Body of pancreas (tissue), 4 donors: ENCODE results near the gene SSC4D. TPM values are rescaled to one million over a fixed set of nuclear protein-coding genes. Genes with fewer than 3 reads are reported as not detected.
A peak's percentile ranks its signal among the peaks of the same experiment; 100 is the strongest.
"Not testable (repeated sequence)": the region's sequence is repeated elsewhere in the genome, so short reads cannot be mapped to it uniquely, and the experiment has no call there.

Source experiments
- ATAC-seq: fragments of 150-250 bp; one replicate; pipeline ENCODE4 v1.9.1; 2016
- DNase-seq, 4 donors: peaks; one replicate each; pipeline ENCODE4 v3.0.0-alpha.2; 2019
- H3K27ac ChIP-seq, 4 donors: fragments of 200-600 bp; sonication (generic); 1 replicate in 3 of 4; 2 replicates in 1 of 4; pipeline versions ENCODE4 v1.5.1 to v1.6.1; 2016 to 2019; ENCODE audit warnings: mild to moderate bottlenecking in 1 of 4, mixed read lengths in 1 of 4, moderate library complexity in 1 of 4
- H3K27me3 ChIP-seq, 2 donors: fragments of 200-600 bp; sonication (generic); one replicate each; pipeline ENCODE4 v1.6.0; 2016; ENCODE audit warnings: mild to moderate bottlenecking in 1 of 2
- H3K36me3 ChIP-seq, 2 donors: fragments of 200-600 bp; sonication (generic); replicated peaks in 1 of 2; 2 replicates each; pipeline ENCODE4 v1.5.1; 2016; ENCODE audit warnings: low read depth in 2 of 2; ENCODE audit not compliant: insufficient read depth in 1 of 2
- H3K4me1 ChIP-seq: fragments of 200-600 bp; sonication (generic); one replicate; pipeline ENCODE4 v1.6.0; 2016
- H3K4me3 ChIP-seq, 2 donors: fragments of 200-600 bp; sonication (generic); 1 replicate in 1 of 2; 2 replicates in 1 of 2; pipeline ENCODE4 v1.5.1; 2016 to 2019
- H3K9me3 ChIP-seq, 3 donors: fragments of 200-600 bp; sonication (generic); 1 replicate in 2 of 3; 2 replicates in 1 of 3; pipeline ENCODE4 v1.5.1; 2016
- CTCF ChIP-seq, 7 experiments: fragments of 450-650 bp in 4 of 7; fragments of 200-600 bp in 3 of 7; sonication (generic) in 3 of 7; IDR thresholded peaks; one replicate each; pipeline ENCODE4 v1.5.1; 2016 to 2019; ENCODE audit warnings: antibody characterized with exemption in 7 of 7
- POLR2A ChIP-seq, 3 donors: fragments of 450-650 bp; IDR thresholded peaks; one replicate each; pipeline ENCODE4 v1.6.1; 2016; ENCODE audit warnings: antibody characterized with exemption in 3 of 3, mild to moderate bottlenecking in 2 of 3
- WGBS, 2 donors: methylation state at CpG; one replicate each; pipeline ENCODE4 v1.1.5; 2017; 5-methylcytosine and 5-hydroxymethylcytosine counted together
- intact Hi-C: fragments of 100-400 bp; cut with DNase I; formaldehyde crosslinking; loops from one replicate; pipeline ENCODE4 v1.15.1; 2023
- total RNA-seq, 2 donors: library from RNA; depleted of rRNA; stranded (reverse); fragments of >200 nt; gene quantifications; one replicate each; pipeline ENCODE4 v1.1.0, GENCODE V29; 2016

SSC4D gene
- total RNA-seq = 1 to 10 TPM; 3.6 to 7.6 TPM

GRCh38 chr7:76409537-76409936 is at the start of gene SSC4D:
SSC4D (minus strand) TSS chr7:76409697; CDS start chr7:76404439, 5,258 bp downstream.
- Histone ChIP-seq H3K27me3 (no peaks in the 10 kb centered on the region), H3K27ac (peak within 1 kb of the TSS in 3 of 4 donors; percentile 6 to 30 (median 10)), H3K4me1 (no peaks in the 10 kb centered on the region), H3K4me3 (no peak within 1 kb of the TSS), H3K9me3 (no peaks in the 10 kb centered on the region), H3K36me3 (no peaks in the 10 kb centered on the region)
- TF ChIP-seq POLR2A (IDR thresholded peaks at IDR 0.05) = no peak
- no peak for TF ChIP-seq CTCF (IDR thresholded peaks at IDR 0.05)
- peak; percentile 32 to 56 (median 52) for DNase-seq
- 39 to 65% methylated on average over 5 to 6 of the region's 6 CpGs for WGBS, 2 donors
- ATAC-seq = peak; percentile 82
- intact Hi-C loops = no loop called here

- ATAC-seq = not testable (repeated sequence)
Measured at GRCh38 chr7:76458504-76458903, 49.0 kb upstream of the SSC4D start.

GRCh38 chr7:76457017-76457416 is 47.5 kb upstream of the SSC4D start:
- H3K9me3 ChIP-seq, H3K4me1 ChIP-seq, ATAC-seq, H3K4me3 ChIP-seq, intact Hi-C loops, H3K36me3 ChIP-seq, DNase-seq, H3K27ac ChIP-seq, H3K27me3 ChIP-seq: not testable (repeated sequence)
- WGBS, 2 donors = no CpG with 5 or more reads among the region's 4 CpGs

More at GRCh38 chr7:76458504-76458903, 49.0 kb upstream of the SSC4D start:
- H3K27me3 ChIP-seq, H3K4me3 ChIP-seq, H3K36me3 ChIP-seq, DNase-seq, H3K9me3 ChIP-seq, H3K27ac ChIP-seq, intact Hi-C loops, H3K4me1 ChIP-seq: not testable (repeated sequence)
- 27 to 42% methylated on average over 2 of the region's 4 CpGs for WGBS, 2 donors

DNA sequence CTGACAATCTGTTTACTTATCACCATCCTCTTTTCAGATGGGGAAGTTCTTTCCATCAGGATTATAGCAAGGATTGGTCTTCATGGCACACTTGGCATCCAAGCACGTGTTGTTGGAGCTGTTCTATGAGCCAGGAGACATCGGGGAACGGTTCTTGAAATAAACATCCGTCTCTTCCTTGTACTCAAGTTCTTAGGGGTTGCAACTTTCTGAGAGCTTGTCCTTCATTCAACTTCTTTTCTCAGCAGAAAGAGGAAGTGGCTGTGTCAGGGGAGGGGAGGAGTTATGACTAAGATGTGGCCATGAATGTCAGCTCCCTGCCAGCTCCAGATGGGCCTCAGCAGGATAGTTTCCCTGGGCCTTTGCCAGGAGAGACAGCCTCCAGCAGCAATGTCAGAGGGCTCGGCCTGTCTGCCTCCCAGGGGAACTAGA is 36.1 kb upstream of the SSC4D start:
- 20 to 22% methylated on average over 4 of the region's 5 CpGs for WGBS, 2 donors
- peak overlapping the region in 3 of 4 donors; percentile 46 to 74 (median 53) for H3K27ac ChIP-seq
- H3K36me3 ChIP-seq, H3K4me3 ChIP-seq, H3K4me1 ChIP-seq, intact Hi-C loops, H3K27me3 ChIP-seq, H3K9me3 ChIP-seq: not testable (repeated sequence)
- DNase-seq = peak in 2 of 4 donors; percentile 66 to 87
- ATAC-seq = peak; percentile 78

DNA sequence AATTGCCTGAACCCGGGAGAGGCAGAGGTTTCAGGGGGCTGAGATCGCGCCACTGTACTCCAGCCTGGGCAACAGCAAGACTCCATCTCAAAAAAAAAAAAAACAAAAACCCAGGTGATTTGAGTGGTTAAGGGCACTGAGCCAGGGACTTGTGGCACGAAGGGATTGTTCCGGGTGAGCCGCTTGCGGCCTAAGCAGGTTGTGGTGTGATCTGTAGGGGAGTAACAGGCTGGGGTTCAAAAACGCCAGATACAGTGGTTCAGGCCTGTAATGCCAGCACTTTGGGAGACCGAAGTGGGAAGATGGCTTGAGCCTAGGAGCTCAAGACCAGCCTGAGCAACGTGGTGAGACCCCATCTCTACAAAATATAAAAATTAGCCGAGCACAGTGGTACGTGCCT is 34.3 kb upstream of the SSC4D start:
- H3K27ac ChIP-seq, H3K4me1 ChIP-seq, intact Hi-C loops, DNase-seq, H3K36me3 ChIP-seq, ATAC-seq, H3K4me3 ChIP-seq, H3K27me3 ChIP-seq, H3K9me3 ChIP-seq: not testable (repeated sequence)
- WGBS, 2 donors = 42 to 86% methylated on average over 4 to 12 of the region's 12 CpGs

DNA sequence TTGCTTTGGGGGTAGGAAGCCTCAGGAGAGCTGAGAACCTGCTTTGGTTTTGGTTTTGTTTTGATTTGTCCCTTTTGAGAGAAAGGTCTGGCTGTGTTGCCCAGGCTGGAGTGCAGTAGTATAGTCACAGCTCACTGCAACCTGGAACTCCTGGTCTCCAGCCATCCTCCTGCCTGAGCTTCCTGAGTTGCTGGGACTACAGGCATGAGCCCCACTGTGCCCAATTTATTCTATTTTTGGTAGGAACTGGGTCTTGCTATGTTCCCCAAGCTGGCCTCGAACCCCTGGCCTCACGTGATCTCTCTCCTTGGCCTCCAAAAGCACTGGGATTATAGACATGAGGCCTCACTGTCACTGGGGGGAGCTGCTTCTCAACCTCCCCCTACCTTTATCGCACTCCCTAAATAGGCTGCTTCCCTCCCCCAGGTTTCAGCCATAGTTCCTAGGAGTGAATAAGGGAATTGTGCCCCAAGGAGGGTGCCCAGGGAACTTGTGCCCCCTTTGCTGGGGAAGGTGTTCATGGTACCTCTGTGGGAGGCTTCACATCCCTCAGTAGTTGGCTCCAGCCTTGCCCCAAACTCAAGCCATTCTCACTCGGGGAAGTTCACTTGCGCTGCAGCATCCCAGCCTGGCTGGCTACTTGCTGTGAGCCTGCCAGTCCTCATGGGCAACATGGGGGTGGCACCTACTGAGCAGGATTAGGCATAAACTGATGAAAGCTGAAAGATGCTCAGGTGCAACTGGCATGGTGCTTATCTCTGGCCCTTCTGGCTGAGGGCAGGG is 33.4 kb upstream of the SSC4D start:
- H3K4me1 ChIP-seq, intact Hi-C loops, H3K4me3 ChIP-seq, DNase-seq, H3K27ac ChIP-seq, ATAC-seq, H3K36me3 ChIP-seq, H3K27me3 ChIP-seq, H3K9me3 ChIP-seq: not testable (repeated sequence)
- 85 to 91% methylated on average over 3 of the region's 5 CpGs for WGBS, 2 donors

- H3K4me3 ChIP-seq, H3K9me3 ChIP-seq, H3K27ac ChIP-seq, intact Hi-C loops, H3K36me3 ChIP-seq, DNase-seq, H3K4me1 ChIP-seq, H3K27me3 ChIP-seq, ATAC-seq: not testable (repeated sequence)
- 80 to 100% methylated on average over 1 to 2 of the region's 10 CpGs for WGBS, 2 donors
Measured at GRCh38 chr7:76441792-76442191, 32.3 kb upstream of the SSC4D start.

GRCh38 chr7:76440404-76440803 is 30.9 kb upstream of the SSC4D start:
- WGBS, 2 donors = 79% methylated on average over 4 of the region's 4 CpGs; no CpG with 5 or more reads in 1 of the 2 donors
- intact Hi-C loops, H3K36me3 ChIP-seq, DNase-seq, H3K27me3 ChIP-seq, H3K27ac ChIP-seq, H3K4me3 ChIP-seq, ATAC-seq, H3K4me1 ChIP-seq, H3K9me3 ChIP-seq: not testable (repeated sequence)

GRCh38 chr7:76439120-76439888 is 29.8 kb upstream of the SSC4D start:
- H3K36me3 ChIP-seq, DNase-seq, intact Hi-C loops, ATAC-seq, H3K27me3 ChIP-seq, H3K9me3 ChIP-seq, H3K4me1 ChIP-seq, H3K27ac ChIP-seq, H3K4me3 ChIP-seq: not testable (repeated sequence)
- no CpG with 5 or more reads among the region's 7 CpGs for WGBS, 2 donors
